ENCODE results near the gene GPI.

GRCh38 chr19:34408411-34408810 is 43.4 kb downstream of the GPI start:
- TF ChIP-seq CTCF (IDR thresholded peaks at IDR 0.05; ENCODE audit: extremely low read depth in 1 of 2, insufficient read depth in 1 of 2, low read depth in 1 of 2, low read length in 2 of 2) (no peak), EZH2 (IDR thresholded peaks at IDR 0.05; ENCODE audit: borderline replicate concordance, low read depth, low read length, severe bottlenecking) (no peak), FOS (IDR thresholded peaks at IDR 0.05; ENCODE audit: borderline replicate concordance, insufficient read depth, low read length) (no peak), MAX (IDR thresholded peaks at IDR 0.05; ENCODE audit: insufficient read depth, insufficient read length) (no peak), POLR2AphosphoS5 (IDR thresholded peaks at IDR 0.05; ENCODE audit: insufficient read depth, low read depth, low read length) (no peak), POLR2A (IDR thresholded peaks at IDR 0.05; ENCODE audit: low read depth, low read length) (no peak), JUN (IDR thresholded peaks at IDR 0.05; ENCODE audit: borderline replicate concordance, insufficient read depth, insufficient read length, low read depth) (no peak), MYC (IDR thresholded peaks at IDR 0.05; ENCODE audit: low read depth, low read length) (no peak)
